GM12864 (cell line): Measurements from ENCODE around the gene COL2A1.

Source experiments
- DNase-seq: peaks from one replicate; pipeline ENCODE4 v3.0.0-alpha.2; 2011; ENCODE audit warnings: low read depth
- H3K4me3 ChIP-seq: 2 replicates; pipeline ENCODE4 v1.5.1; 2011; ENCODE audit warnings: mild to moderate bottlenecking, low read depth, low read length, control low read depth
- TF ChIP-seq, protein P1 (sequence below): IDR thresholded peaks from 2 replicates; pipeline ENCODE4 v1.5.1; 2011; ENCODE audit warnings: low read depth, mild to moderate bottlenecking, moderate library complexity, low read length, control low read depth, inconsistent platforms; ENCODE audit errors: missing control alignments

The COL2A1 gene

GRCh38 chr12:48038085-48038484 lies 33.8 kb upstream of the COL2A1 start:
- TF ChIP-seq, protein P1, sequence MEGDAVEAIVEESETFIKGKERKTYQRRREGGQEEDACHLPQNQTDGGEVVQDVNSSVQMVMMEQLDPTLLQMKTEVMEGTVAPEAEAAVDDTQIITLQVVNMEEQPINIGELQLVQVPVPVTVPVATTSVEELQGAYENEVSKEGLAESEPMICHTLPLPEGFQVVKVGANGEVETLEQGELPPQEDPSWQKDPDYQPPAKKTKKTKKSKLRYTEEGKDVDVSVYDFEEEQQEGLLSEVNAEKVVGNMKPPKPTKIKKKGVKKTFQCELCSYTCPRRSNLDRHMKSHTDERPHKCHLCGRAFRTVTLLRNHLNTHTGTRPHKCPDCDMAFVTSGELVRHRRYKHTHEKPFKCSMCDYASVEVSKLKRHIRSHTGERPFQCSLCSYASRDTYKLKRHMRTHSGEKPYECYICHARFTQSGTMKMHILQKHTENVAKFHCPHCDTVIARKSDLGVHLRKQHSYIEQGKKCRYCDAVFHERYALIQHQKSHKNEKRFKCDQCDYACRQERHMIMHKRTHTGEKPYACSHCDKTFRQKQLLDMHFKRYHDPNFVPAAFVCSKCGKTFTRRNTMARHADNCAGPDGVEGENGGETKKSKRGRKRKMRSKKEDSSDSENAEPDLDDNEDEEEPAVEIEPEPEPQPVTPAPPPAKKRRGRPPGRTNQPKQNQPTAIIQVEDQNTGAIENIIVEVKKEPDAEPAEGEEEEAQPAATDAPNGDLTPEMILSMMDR, result no peak
- no peak overlapping the region for H3K4me3 ChIP-seq
- no peak for DNase-seq

GRCh38 chr12:48037267-48037915 lies 33.1 kb upstream of the COL2A1 start:
- H3K4me3 ChIP-seq, result no peak overlapping the region
- no peak for DNase-seq

DNA sequence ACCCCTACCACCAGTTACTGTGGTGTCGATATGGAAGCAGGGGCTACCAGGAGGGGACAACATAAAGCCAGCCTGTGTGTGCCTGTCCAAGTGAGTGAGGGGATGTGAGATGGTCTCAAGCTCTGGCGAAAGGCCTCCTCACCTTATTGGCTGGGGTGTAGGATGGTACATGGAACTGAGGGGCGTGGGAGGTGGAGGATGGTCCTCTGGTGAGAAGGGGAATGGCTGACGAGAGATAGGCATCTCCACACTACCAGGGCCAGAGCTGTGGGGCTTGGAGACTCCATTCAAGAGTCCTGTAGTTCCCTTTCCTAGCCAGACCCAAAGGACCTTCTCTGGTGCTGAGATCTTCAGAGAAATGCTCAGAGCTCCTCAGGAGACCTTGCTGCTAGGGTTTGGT lies 32.5 kb upstream of the COL2A1 start:
- TF ChIP-seq, protein P1, result no peak
- DNase-seq, result no peak
- H3K4me3 ChIP-seq, result no peak overlapping the region

More at GRCh38 chr12:48037267-48037915, 33.1 kb upstream of the COL2A1 start:
- TF ChIP-seq, protein P1, result no peak

DNA sequence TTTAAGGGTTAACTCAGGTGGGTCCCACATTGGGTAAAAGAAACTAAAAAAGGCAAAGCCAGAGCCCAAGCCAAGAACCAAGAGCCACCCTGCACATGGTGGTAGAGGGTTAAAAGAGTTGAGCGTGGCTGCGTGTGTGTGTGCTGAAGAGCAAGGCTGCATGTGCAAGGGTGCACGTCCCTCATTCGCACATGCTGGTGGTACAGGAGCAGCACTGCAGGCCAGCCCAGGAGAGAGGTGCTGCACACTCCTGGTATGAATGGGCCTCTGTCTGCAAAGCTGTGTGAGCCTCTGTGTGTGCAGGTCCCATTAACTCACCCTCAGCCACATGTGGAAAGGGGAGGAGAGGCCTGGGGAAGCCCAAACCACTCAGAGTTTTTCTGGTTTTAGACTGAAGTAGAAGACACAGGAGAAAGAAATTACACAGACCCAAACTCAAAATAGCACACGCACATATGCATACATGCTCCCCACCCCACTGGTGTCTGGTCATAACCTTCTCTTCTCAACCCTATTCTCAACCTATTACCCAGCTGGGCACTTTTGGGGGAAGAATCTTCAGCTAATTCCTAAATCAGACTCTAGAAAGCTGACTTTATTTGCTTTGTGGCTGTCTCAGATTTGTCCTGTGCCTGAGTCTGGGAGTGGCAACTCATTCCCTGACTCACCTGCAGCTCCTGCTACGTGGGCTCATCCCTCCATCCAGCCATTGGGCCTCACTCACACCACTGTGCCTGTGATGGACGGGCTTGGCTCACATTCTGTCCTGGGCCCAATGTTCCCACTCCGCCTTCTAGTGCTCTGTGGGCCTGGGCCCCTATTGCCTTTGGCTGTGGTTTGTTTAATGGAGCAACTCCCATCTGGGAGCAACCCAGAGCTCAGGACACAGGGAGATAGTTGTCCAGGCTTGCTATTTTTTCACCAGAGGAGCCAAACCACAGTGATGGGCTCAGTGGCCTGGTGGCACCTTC lies 30.8 kb upstream of the COL2A1 start:
- no peak for DNase-seq
- no peak overlapping the region for H3K4me3 ChIP-seq
- TF ChIP-seq, protein P1, result no peak

DNA sequence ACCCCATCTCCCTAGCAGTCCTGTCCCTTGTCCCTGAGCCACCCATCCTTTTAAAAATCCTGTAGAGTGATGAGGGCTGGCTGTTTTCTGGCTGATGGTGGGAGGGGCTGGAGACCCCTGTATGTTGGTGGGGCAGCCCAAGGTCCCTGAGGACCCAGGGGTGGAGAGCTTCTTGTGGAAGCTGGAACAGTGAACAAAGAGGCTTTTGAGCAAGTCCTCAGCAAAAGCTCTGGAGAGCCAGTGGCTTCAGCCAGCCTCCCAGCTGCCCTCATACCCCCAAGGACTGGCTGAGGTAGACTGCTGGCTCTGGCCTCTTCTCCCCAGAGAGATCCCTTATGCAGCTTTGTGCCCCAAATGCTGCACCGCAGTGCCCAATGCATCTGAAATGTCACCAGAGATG lies 29.2 kb upstream of the COL2A1 start:
- no peak overlapping the region for H3K4me3 ChIP-seq
- TF ChIP-seq, protein P1, result no peak
- DNase-seq, result no peak

GRCh38 chr12:48032597-48032996 lies 28.3 kb upstream of the COL2A1 start:
- no peak for DNase-seq
- no peak overlapping the region for H3K4me3 ChIP-seq
- TF ChIP-seq, protein P1, result no peak
